ENCODE results near the gene TP53I3. TPM values are rescaled to one million over a fixed set of nuclear protein-coding genes. Genes with fewer than 3 reads are reported as not detected.

TP53I3 gene
- total RNA-seq, 2 donors from 2014 or later, result 3.1 to 13.0 TPM

DNA sequence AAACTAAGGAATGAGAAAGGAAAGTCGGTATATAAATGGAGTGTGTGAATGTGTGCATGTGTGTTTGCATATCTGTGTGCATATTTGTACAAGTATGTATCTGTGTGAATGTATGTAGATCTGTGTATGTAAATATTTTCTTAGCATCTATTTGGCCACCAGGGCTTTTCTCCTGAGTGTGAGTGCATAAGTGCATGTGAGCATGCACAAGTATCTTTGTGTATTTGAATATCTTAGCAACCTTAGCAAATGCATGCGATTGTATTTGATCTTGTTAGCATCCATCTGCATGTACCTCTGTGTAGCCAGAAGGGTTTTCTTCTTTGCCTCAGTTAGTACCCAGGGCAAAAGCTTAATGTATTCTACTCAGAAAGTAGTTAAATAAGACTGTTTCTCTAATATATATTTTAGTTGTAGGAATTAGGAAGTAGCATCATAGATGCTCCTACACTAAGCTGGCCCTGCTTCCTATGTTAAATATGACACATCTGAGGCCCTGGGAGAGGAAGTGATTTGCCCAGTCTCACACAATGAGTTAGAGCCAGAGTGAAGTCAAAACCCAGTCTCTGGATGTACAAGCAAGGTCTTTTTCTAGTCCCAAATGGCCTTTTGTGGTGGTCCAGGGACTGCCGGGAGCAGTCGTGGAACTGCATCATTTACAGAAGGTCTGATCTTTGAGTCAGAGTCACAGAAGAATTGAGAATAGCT, 25.9 kb downstream of the TP53I3 start:
- H3K4me1 ChIP-seq (ENCODE audit: control insufficient read depth in 1 of 2, low read depth in 2 of 2), result no peaks in the 10 kb centered on the region
- no peaks in the 10 kb centered on the region for H3K9me3 ChIP-seq
- no peak for ATAC-seq (ENCODE audit: insufficient number of reproducible peaks, low FRiP score, low read depth)
- no peak for DNase-seq (ENCODE audit: low spot score)
- no peaks in the 10 kb centered on the region for H3K27me3 ChIP-seq (replicated peaks; ENCODE audit: insufficient read depth)
- TF ChIP-seq, protein P1, sequence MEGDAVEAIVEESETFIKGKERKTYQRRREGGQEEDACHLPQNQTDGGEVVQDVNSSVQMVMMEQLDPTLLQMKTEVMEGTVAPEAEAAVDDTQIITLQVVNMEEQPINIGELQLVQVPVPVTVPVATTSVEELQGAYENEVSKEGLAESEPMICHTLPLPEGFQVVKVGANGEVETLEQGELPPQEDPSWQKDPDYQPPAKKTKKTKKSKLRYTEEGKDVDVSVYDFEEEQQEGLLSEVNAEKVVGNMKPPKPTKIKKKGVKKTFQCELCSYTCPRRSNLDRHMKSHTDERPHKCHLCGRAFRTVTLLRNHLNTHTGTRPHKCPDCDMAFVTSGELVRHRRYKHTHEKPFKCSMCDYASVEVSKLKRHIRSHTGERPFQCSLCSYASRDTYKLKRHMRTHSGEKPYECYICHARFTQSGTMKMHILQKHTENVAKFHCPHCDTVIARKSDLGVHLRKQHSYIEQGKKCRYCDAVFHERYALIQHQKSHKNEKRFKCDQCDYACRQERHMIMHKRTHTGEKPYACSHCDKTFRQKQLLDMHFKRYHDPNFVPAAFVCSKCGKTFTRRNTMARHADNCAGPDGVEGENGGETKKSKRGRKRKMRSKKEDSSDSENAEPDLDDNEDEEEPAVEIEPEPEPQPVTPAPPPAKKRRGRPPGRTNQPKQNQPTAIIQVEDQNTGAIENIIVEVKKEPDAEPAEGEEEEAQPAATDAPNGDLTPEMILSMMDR (IDR thresholded peaks at IDR 0.05), result no peak
- H3K27ac ChIP-seq, result no peak overlapping the region
- H3K4me3 ChIP-seq, result no peak overlapping the region
- H3K36me3 ChIP-seq, result no peaks in the 10 kb centered on the region

DNA sequence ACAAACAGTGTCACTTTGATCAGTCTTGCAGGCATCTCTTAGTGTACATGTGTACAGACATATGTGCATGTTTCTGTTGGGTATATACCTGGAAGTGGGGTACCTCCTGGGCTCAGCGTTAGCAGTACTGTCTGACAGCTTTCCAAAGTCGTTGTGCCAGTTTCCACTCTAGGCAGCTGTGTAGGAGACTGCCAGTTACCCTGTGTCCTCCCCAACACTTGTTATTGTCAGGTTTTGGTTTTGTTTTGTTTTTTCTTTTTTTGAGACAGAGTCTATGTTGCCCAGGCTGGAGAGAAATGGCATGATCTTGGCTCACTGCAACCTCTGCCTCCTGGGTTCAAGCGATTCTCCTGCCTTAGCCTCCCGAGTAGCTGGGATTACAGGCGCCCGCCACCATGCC, 28.9 kb downstream of the TP53I3 start:
- Histone ChIP-seq H3K36me3 (no peaks in the 10 kb centered on the region), H3K27ac (no peak overlapping the region), H3K9me3 (no peaks in the 10 kb centered on the region), H3K4me3 (no peak overlapping the region), H3K4me1 (ENCODE audit: control insufficient read depth in 1 of 2, low read depth in 2 of 2) (no peaks in the 10 kb centered on the region), H3K27me3 (replicated peaks; ENCODE audit: insufficient read depth) (no peaks in the 10 kb centered on the region)
- DNase-seq (ENCODE audit: low spot score) (no peak), ATAC-seq (ENCODE audit: insufficient number of reproducible peaks, low FRiP score, low read depth) (no peak)
- TF ChIP-seq, protein P1 (IDR thresholded peaks at IDR 0.05), result no peak

DNA sequence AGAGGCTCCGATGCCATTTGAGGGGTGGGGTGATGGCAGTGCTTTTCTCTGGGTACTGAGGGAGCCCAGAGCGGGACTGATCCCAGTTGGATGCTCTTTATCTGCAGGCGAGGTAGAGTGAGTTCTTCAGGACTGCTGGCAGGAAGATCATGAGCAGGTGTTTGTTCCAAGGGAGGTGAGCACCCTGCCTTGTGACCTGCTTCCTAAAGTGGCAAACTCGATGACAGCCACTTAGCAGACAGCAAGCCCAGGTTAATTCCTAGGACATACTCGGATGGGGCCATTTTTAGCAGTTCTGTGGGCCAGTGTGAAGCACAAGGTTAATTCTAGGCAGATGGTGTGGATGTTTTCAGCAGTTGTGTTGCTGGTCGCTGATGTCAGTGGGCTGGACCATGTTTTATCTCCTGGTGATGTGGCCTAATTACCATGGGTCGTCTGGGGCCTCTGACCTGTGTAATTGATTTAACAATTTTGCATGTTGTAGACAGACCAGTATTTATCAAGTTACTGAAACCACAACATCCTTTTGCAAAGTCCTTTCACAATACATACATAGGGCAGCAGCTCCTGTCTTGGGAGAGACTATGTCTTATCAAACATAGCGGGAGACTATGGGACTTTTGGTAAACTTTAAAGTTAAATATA, 30.1 kb downstream of the TP53I3 start:
- no peak for DNase-seq (ENCODE audit: low spot score)
- TF ChIP-seq, protein P1 (IDR thresholded peaks at IDR 0.05), result no peak
- Histone ChIP-seq H3K9me3 (no peaks in the 10 kb centered on the region), H3K27ac (no peak overlapping the region), H3K36me3 (no peaks in the 10 kb centered on the region), H3K4me3 (no peak overlapping the region), H3K27me3 (replicated peaks; ENCODE audit: insufficient read depth) (no peaks in the 10 kb centered on the region), H3K4me1 (ENCODE audit: control insufficient read depth in 1 of 2, low read depth in 2 of 2) (peaks cover 0 to 4% of the 10 kb centered on the region in 2 donors)
- ATAC-seq (ENCODE audit: insufficient number of reproducible peaks, low FRiP score, low read depth), result no peak

DNA sequence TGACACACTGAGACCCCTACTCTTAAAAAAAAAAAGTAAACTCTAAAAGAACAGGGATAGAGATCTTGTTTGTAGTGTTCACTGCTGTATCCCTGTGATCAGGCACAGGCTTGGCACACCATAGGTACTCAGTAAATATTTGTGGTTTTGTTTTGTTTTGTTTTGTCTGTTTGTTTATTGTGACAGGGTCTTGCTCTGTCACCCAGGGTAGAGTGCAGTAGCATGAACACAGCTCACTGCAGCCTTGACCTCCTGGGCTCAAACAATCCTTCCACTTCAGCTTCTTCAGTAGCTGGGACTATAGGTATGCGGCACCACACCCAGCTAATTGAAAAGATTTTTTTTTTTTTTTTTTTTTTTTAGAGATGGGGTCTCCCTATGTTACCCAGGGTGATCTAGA, 31.7 kb downstream of the TP53I3 start:
- no peaks in the 10 kb centered on the region for H3K27me3 ChIP-seq (replicated peaks; ENCODE audit: insufficient read depth)
- DNase-seq (ENCODE audit: low spot score) (no peak), ATAC-seq (ENCODE audit: insufficient number of reproducible peaks, low FRiP score, low read depth) (no peak)
- no peak overlapping the region for H3K4me3 ChIP-seq
- TF ChIP-seq, protein P1 (IDR thresholded peaks at IDR 0.05), result no peak
- no peaks in the 10 kb centered on the region for H3K9me3 ChIP-seq
- peaks cover 6 to 13% of the 10 kb centered on the region in 2 donors for H3K4me1 ChIP-seq (ENCODE audit: control insufficient read depth in 1 of 2, low read depth in 2 of 2)
- no peak overlapping the region for H3K27ac ChIP-seq
- no peaks in the 10 kb centered on the region for H3K36me3 ChIP-seq

DNA sequence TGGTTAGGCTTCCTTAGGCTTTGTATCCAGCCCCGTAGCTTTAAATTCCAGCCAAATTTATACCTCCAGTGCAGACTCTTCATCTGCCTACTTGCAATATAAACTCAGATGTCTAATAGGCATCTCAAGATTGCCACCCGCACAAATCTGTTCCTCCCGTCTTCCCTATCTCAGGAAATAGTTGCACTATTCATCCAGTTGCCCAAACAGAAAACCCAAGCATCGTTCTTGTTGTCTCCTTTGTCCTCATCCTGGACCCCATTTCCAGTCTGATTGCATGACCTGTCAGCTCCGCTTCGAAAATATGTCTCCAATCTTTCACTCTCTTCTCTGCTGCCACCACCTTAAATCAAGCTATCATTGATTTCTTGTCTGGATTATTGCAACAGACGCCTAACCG, 32.8 kb downstream of the TP53I3 start:
- H3K9me3 ChIP-seq, result no peaks in the 10 kb centered on the region
- TF ChIP-seq, protein P1 (IDR thresholded peaks at IDR 0.05), result no peak
- no peak for ATAC-seq (ENCODE audit: insufficient number of reproducible peaks, low FRiP score, low read depth)
- DNase-seq (ENCODE audit: low spot score), result no peak
- H3K27ac ChIP-seq, result no peak overlapping the region
- no peaks in the 10 kb centered on the region for H3K27me3 ChIP-seq (replicated peaks; ENCODE audit: insufficient read depth)
- no peak overlapping the region for H3K4me3 ChIP-seq
- H3K36me3 ChIP-seq, result no peaks in the 10 kb centered on the region
- peaks cover 6 to 17% of the 10 kb centered on the region in 2 donors for H3K4me1 ChIP-seq (ENCODE audit: control insufficient read depth in 1 of 2, low read depth in 2 of 2)
